Heart left ventricle (tissue), 16 donors: Measurements from ENCODE around the gene KLHL15. TPM values are rescaled to one million over a fixed set of nuclear protein-coding genes. Genes with fewer than 3 reads are reported as not detected.

Experiments
- ATAC-seq, 4 donors: fragments of 200-7000 bp; cut with Tn5 transposase; one replicate each; pipeline ENCODE4 v1.9.1; 2020 to 2022; ENCODE audit warnings: moderate library complexity in 4 of 4, mild to moderate bottlenecking in 3 of 4, moderate number of reproducible peaks in 1 of 4
- DNase-seq, 5 donors: peaks; one replicate each; pipeline ENCODE4 v3.0.0-alpha.2; 2020
- H3K27ac ChIP-seq, 12 donors: fragments of 200-600 bp; sonication (generic) in 4 of 12; one replicate each; pipeline versions ENCODE4 v1.5.0 to v1.8.0; 2016 to 2022; ENCODE audit warnings: mild to moderate bottlenecking in 2 of 12
- H3K27me3 ChIP-seq, 9 donors: fragments of 200-600 bp; sonication (generic) in 2 of 9; one replicate each; pipeline versions ENCODE4 v1.5.1 to v1.8.0; 2016 to 2022; ENCODE audit warnings: mild to moderate bottlenecking in 3 of 9
- H3K36me3 ChIP-seq, 9 donors: fragments of 200-600 bp; sonication (generic) in 2 of 9; one replicate each; pipeline versions ENCODE4 v1.5.0 to v1.8.0; 2018 to 2022; ENCODE audit warnings: mild to moderate bottlenecking in 2 of 9
- H3K4me1 ChIP-seq, 12 donors: fragments of 200-600 bp; sonication (generic) in 4 of 12; one replicate each; pipeline versions ENCODE4 v1.5.0 to v1.8.0; 2016 to 2022; ENCODE audit warnings: mild to moderate bottlenecking in 3 of 12
- H3K4me3 ChIP-seq, 12 donors: fragments of 200-600 bp; sonication (generic) in 4 of 12; one replicate each; pipeline versions ENCODE4 v1.5.0 to v1.8.0; 2017 to 2022; ENCODE audit warnings: mild to moderate bottlenecking in 9 of 12, moderate library complexity in 4 of 12
- H3K9me3 ChIP-seq, 12 donors: fragments of 200-600 bp; sonication (generic) in 4 of 12; one replicate each; pipeline versions ENCODE4 v1.5.0 to v1.8.0; 2016 to 2022; ENCODE audit warnings: mild to moderate bottlenecking in 1 of 12
- POLR2A ChIP-seq, 2 donors: fragments of 450-650 bp; IDR thresholded peaks; one replicate each; pipeline ENCODE4 v1.6.1; 2017; ENCODE audit warnings: antibody characterized with exemption in 2 of 2, mild to moderate bottlenecking in 2 of 2, moderate library complexity in 2 of 2
- WGBS, 4 donors: extraction: QIAGEN DNeasy Blood & Tissue Kit in 2 of 4; methylation state at CpG; one replicate each; pipeline versions ENCODE4 v1.1.5 to v1.1.7; 2013 to 2018; 5-methylcytosine and 5-hydroxymethylcytosine counted together
- intact Hi-C, 10 donors: fragments of 100-400 bp; cut with DNase I; formaldehyde crosslinking; loops; one replicate each; pipeline versions ENCODE4 v1.11.1 to v1.14.2; 2022
- polyA plus RNA-seq, 2 donors: library from polyadenylated mRNA; stranded (reverse); fragments of 200-250 nt; gene quantifications; one replicate each; pipeline ENCODE4 v1.2.3, GENCODE V29; 2013
- total RNA-seq, 9 donors: library from RNA; depleted of rRNA in 2 of 9; stranded (reverse); fragments of >200 nt in 2 of 9; fragmentation: NEBNext Ultra II Directional in 3 of 9; extraction: Animal tissue kit (Norgen Biotek cat#: 25700) in 3 of 9; gene quantifications; one replicate each; pipeline versions ENCODE4 v1.1.0 to v1.2.4, GENCODE V29; 2016 to 2023
- TF ChIP-seq, protein P1 (sequence below), 12 donors: fragments of 200-600 bp; sonication (generic) in 4 of 12; IDR thresholded peaks; one replicate each; pipeline versions ENCODE4 v1.5.0 to v1.8.0; 2018 to 2022; ENCODE audit warnings: antibody characterized with exemption in 12 of 12, mild to moderate bottlenecking in 5 of 12
- donor health status: ischemic (EF 13 %, LVEDD 7.1; RV severe dilation, severe dysfunction).
- donor health status: healthy with polysubstance abuse.
- donor health status: DM: no; HTN: yes; CAD: no.
- donor health status: DM: no; HTN: no; CAD: no.
- donor health status: ischemic (EF 25% LVEDD 6.9; RV normal size, moderate dysfunction).
- donor health status: ischemic (EF 25% LVEDD 5.7; RV mildly dilated, moderate dysfunction).
- donor health status: healthy.
- donor health status: DM: yes; HTN: yes; CAD: no.
- donor health status: ischemic (EF 35%, LVEDD 5.7; RV mildly dilated, moderate dysfunction).
- donor health status: nonischemic (EF 11% LVEDD 7.7; RV severe dilation, severe dysfunction).
- donor health status: DM: yes; HTN: yes; CAD: no.
- donor health status: PGD.
- donor health status: ischemic (EF 29% LVEDD 5.4; RV normal size, mild dysfunction).
- donor health status: nonischemic (EF 23%, LVEDD 6.1; RV moderate dilation, normal function).

The KLHL15 gene
- total and polyA plus RNA-seq, 11 donors = 1.4 to 8.4 (median 6.2) TPM

DNA sequence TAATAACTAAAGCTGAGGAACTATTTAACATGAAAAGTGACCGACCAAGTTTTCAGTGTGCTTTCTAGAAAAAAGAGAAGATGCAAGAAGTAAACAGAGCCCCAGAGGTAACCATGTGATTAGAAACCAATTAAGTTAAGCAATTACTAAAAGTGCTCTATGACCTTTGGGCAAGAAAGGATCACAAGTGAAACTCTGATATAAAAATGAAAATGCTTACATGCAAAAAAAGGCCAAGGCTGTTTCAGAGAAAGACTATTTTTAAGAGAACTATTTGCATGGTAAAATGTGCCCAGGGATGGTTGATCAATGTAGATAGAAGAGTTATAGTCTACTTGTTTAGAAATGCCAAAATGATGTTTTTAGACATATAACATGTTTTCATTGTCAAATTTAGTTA is 22.0 kb downstream of the KLHL15 start:
- Histone ChIP-seq H3K36me3 (peaks cover 0 to 24% (median 12%) of the 10 kb centered on the region in 9 donors), H3K4me3 (no peak overlapping the region), H3K9me3 (no peaks in the 10 kb centered on the region), H3K4me1 (no peaks in the 10 kb centered on the region), H3K27me3 (peaks cover 0 to 39% (median 0%) of the 10 kb centered on the region in 9 donors), H3K27ac (no peak overlapping the region)
- DNase-seq = no peak
- intact Hi-C loops = no loop called here
- TF ChIP-seq, protein P1, sequence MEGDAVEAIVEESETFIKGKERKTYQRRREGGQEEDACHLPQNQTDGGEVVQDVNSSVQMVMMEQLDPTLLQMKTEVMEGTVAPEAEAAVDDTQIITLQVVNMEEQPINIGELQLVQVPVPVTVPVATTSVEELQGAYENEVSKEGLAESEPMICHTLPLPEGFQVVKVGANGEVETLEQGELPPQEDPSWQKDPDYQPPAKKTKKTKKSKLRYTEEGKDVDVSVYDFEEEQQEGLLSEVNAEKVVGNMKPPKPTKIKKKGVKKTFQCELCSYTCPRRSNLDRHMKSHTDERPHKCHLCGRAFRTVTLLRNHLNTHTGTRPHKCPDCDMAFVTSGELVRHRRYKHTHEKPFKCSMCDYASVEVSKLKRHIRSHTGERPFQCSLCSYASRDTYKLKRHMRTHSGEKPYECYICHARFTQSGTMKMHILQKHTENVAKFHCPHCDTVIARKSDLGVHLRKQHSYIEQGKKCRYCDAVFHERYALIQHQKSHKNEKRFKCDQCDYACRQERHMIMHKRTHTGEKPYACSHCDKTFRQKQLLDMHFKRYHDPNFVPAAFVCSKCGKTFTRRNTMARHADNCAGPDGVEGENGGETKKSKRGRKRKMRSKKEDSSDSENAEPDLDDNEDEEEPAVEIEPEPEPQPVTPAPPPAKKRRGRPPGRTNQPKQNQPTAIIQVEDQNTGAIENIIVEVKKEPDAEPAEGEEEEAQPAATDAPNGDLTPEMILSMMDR (IDR thresholded peaks at IDR 0.05) = no peak
- no peak for TF ChIP-seq POLR2A (IDR thresholded peaks at IDR 0.05)
- no peak for ATAC-seq
- WGBS, 4 donors = 69 to 94% (median 82%) methylated on average over 1 of the region's 1 CpG

GRCh38 chrX:24002792-24003191 is 24.2 kb downstream of the KLHL15 start:
- H3K9me3 ChIP-seq = no peaks in the 10 kb centered on the region
- no peaks in the 10 kb centered on the region for H3K4me1 ChIP-seq
- DNase-seq (no peak), ATAC-seq (no peak)
- 96 to 100% (median 97%) methylated on average over 2 of the region's 2 CpGs for WGBS, 4 donors
- H3K27ac ChIP-seq = no peak overlapping the region
- H3K36me3 ChIP-seq = peaks cover 0 to 24% (median 12%) of the 10 kb centered on the region in 9 donors
- H3K27me3 ChIP-seq = peaks cover 0 to 35% (median 0%) of the 10 kb centered on the region in 9 donors
- no peak overlapping the region for H3K4me3 ChIP-seq
- no peak for TF ChIP-seq POLR2A (IDR thresholded peaks at IDR 0.05)
- TF ChIP-seq, protein P1 (IDR thresholded peaks at IDR 0.05) = no peak
- intact Hi-C loops = no loop called here

DNA sequence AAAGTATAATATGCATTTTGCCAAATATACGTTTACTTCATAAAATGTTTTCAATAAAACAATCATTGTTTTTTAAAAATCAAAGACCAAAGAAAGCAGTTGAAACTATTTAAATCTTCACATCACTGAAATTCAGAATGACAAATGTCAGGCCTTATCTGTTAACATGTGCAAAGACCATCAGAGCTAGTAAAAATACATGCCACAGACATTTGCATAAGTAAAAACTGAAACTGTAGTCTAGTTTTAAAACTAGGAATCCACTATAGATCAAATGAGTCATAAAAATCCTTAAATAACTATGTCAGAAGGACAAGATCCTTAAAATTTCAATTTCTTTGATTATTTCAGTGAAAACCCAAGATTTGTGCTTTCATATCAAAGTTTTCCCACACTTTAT is 24.8 kb downstream of the KLHL15 start:
- H3K4me3 ChIP-seq = no peak overlapping the region
- H3K4me1 ChIP-seq = no peaks in the 10 kb centered on the region
- peaks cover 0 to 37% (median 0%) of the 10 kb centered on the region in 9 donors for H3K27me3 ChIP-seq
- no peak for DNase-seq
- intact Hi-C loops = no loop called here
- TF ChIP-seq, protein P1 (IDR thresholded peaks at IDR 0.05) = no peak
- TF ChIP-seq POLR2A (IDR thresholded peaks at IDR 0.05) = no peak
- no peak for ATAC-seq
- H3K36me3 ChIP-seq = peaks cover 0 to 24% (median 12%) of the 10 kb centered on the region in 9 donors
- 85 to 97% (median 93%) methylated on average over 1 of the region's 1 CpG for WGBS, 4 donors
- H3K27ac ChIP-seq = no peak overlapping the region
- H3K9me3 ChIP-seq = no peaks in the 10 kb centered on the region

GRCh38 chrX:23999671-24000070 is 27.3 kb downstream of the KLHL15 start:
- ATAC-seq = no peak
- DNase-seq = no peak
- H3K4me3 ChIP-seq = no peak overlapping the region
- 77 to 98% (median 90%) methylated on average over 5 of the region's 5 CpGs for WGBS, 4 donors
- peaks cover 0 to 14% (median 0%) of the 10 kb centered on the region in 9 donors for H3K36me3 ChIP-seq
- H3K4me1 ChIP-seq = no peaks in the 10 kb centered on the region
- H3K27ac ChIP-seq = no peak overlapping the region
- H3K27me3 ChIP-seq = peaks cover 0 to 29% (median 0%) of the 10 kb centered on the region in 9 donors
- no peak for TF ChIP-seq POLR2A (IDR thresholded peaks at IDR 0.05)
- TF ChIP-seq, protein P1 (IDR thresholded peaks at IDR 0.05) = no peak
- H3K9me3 ChIP-seq = no peaks in the 10 kb centered on the region
- intact Hi-C loops = no loop called here
